HG03354 (cell line): ENCODE measurements around the gene COL9A3.
"Not testable (repeated sequence)": the region's sequence is repeated elsewhere in the genome, so short reads cannot be mapped to it uniquely, and the experiment has no call there.

Source experiments
- ATAC-seq: cut with Tn5 transposase; IDR thresholded peaks from one replicate; pipeline ENCODE4 v1.9.1; 2021; ENCODE audit warnings: mild to moderate bottlenecking; ENCODE audit not compliant: unreplicated experiment, poor library complexity, severe bottlenecking

The COL9A3 gene

GRCh38 chr20:62848917-62849316 lies 32.1 kb downstream of the COL9A3 start:
- ATAC-seq = not testable (repeated sequence)

GRCh38 chr20:62849431-62849830 lies 32.6 kb downstream of the COL9A3 start:
- no peak for ATAC-seq

DNA sequence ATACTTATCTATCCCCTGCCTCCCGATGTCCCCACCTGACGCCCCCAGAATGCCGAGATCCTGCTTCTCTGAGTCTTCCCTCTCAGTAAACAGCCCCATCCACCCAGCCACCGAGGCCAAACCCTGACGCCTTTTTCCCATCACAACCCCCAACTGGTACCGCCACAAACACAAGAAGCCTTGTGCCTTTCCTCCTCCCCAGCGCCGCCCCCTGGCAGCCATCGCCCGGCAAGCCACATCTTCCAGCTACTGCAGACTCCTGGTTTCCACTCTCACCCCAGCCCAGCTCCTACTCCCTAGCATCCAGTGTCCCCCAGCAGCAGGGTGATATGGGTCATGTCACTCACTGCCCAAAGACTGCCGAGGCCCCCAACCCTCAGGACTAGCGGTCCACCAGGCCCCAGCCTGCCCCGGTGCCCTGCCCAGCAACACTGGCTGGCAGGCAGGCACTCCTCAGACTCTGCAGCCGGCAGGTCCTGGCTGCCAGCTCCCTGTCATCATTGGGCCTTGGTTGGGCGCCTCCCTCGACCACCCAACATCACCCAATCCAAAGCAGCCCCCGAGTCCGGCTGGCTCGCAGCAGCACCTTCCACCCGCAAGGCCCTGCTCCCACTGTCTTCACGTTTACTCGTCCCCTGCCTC lies 33.6 kb downstream of the COL9A3 start:
- no peak for ATAC-seq

GRCh38 chr20:62852196-62852595 lies 35.3 kb downstream of the COL9A3 start:
- ATAC-seq = no peak

GRCh38 chr20:62852841-62853240 lies 36.0 kb downstream of the COL9A3 start:
- no peak for ATAC-seq

GRCh38 chr20:62853304-62853703 lies 36.5 kb downstream of the COL9A3 start:
- ATAC-seq = not testable (repeated sequence)

DNA sequence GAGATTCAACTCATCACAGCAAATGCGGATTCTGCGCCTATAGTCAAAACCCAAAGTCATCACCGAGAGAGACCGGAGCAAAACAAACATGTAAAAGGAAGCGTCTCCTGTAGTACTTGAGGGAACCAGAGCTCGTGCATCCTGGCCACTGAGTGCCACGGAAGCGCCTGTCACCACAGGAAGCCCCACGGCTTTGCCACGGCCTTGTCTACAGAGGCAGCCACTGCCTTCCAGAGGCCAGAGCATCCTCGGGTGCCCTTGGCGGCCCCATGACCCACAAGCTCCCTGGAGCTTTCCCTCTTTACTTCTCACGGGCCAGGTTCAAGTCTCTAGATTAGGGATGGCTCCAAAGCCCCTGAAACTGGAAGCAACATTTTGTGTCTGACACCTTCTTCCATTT lies 37.3 kb downstream of the COL9A3 start:
- ATAC-seq = no peak

DNA sequence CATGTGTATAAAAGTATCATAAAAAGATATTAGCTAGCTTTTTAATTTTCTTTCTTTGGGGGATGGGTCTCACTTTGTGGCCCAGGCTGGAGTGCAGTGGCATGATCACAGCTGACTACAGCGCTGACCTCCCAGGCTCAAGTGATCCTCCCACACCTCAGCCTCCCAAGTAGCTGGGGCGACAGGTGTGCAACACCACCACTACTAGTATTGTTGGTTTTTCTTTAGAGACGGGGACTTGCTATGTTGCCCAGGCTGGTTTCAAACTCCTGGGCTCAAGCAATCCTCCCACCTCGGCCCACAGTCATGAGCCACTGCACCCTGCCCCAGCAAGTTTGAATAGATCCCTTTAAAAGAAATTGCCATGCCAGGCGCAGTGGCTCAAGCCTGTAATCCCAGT lies 38.3 kb downstream of the COL9A3 start:
- ATAC-seq = no peak

DNA sequence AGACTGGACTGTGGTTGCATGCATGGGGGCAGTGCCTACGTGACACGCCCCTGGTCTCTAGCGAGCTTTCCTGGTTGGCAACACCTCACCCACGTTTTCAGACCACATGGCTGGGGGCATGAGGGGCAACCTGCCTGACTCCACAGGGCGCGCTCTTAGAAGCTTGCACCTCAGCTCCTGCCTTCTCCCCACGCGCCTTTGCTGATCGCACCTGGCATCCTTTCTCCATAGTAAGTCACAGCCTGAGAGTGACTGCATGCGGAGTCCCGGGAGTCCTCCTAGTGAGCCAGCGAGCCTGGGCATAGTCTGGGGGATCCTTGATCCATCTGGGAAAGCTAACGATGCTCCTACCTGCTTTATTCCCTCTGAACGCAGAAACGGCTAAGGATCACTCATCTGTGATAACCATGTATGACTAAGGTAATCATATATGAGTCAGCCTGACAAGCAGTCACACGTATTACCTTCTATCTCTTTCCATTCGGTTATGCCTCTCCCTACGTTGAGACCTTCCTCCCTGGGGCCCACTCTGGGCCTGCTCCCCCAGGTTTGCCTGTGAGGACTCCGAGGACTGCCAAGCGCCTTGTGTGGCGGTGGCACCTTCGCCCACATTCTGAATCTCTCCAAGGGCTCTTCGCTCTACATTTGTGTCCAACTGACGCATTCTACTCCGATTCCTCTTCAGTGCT lies 40.2 kb downstream of the COL9A3 start:
- ATAC-seq = no peak

GRCh38 chr20:62858058-62858830 lies 41.4 kb downstream of the COL9A3 start:
- no peak for ATAC-seq

DNA sequence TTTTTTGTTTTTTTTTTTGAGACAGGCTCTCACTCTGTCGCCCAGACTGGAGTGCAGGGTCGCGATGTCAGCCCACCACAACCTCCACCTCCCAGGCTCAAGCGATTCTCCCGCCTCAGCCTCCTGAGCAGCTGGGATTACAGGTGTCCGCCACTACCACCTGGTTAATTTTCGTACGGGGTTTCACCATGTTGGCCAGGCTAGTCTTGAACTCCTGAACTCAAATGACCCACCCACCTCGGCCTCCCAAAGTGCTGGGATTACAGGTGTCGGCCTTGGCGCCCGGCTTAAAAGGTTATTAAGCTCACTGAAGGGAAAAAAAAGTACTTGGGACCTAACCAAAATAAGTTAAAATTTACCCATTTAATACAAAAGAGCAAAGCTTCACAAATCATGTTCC lies 42.9 kb downstream of the COL9A3 start:
- no peak for ATAC-seq

GRCh38 chr20:62860391-62860923 lies 43.6 kb downstream of the COL9A3 start:
- peak; percentile 23 for ATAC-seq

GRCh38 chr20:62860924-62861691 lies 44.3 kb downstream of the COL9A3 start:
- ATAC-seq = peak; percentile 33

DNA sequence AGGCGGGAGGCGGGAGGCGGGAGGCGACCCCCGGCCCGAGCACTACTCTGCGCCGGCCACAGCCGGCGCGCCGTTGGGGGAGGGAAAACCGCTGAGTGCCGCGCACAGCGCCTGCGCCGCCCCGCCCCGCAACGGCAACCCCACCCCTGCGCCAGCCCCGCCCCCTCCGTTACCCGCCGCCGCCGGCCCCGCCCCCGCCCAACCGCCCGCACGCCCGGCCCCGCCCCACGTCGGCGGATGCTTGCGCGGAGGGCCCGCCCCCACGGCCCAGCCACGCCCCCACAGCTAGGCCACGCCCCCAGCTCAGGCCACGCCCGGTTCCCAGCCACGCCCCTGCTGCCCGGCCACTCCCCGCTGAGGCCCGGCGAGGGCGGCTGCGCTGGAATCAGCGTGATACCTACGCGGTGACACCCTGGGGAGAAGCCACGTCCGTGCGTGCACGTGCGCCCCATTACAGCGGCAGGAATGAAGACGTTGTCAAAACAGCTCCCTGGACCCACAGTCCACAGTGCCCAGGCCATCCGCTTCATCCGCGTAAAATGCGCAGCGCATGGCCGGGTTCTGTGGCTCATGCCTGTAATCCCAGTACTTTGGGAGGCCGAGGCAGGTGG lies 45.0 kb downstream of the COL9A3 start, which contains the start of gene TCFL5:
Gene TCFL5, minus strand, starts transcription at position 97 of the 611 bp plus-strand sequence. CDS start 152 bp downstream, outside the sequence.
- peak; percentile 60 for ATAC-seq

DNA sequence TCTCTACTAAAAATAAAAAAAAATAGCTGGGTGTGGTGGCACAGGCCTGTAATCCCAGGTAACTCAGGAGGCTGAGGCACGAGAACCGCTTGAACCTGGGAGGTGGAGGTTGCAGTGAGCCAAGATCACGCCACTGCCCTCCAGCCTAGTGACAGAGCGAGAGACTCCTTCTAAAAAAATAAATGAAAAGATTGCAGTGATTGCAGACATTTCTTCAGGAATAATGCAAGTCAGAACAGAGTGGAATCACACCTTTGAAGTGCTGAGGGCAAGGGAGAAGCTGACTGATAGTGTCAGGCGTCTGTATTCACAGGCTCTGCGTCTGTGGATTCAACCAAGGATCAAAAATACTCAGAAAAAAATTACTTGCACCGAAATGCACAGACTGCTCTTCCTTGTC lies 47.4 kb downstream of the COL9A3 start:
- ATAC-seq = no peak

GRCh38 chr20:62872184-62872847 lies 55.5 kb downstream of the COL9A3 start:
- ATAC-seq = no peak

DNA sequence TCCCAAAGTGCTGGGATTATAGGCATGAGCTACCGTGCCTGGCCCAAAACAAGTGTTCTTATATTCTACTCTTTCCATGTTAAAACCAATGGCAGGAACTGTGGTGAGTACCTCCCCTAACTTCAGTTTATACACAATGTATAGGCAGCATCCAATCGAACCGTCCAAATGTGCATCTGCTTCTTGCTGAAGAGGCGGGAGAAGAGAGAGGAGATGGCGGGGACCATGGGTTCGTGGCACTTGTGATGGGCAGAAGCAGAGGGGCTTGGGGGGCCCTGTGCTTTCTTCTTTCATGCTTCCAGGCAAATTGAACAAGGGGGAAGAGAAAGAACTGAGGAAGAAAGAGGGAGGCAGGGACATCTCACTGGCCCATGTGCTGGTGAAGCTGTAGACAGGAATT lies 56.0 kb downstream of the COL9A3 start:
- no peak for ATAC-seq

DNA sequence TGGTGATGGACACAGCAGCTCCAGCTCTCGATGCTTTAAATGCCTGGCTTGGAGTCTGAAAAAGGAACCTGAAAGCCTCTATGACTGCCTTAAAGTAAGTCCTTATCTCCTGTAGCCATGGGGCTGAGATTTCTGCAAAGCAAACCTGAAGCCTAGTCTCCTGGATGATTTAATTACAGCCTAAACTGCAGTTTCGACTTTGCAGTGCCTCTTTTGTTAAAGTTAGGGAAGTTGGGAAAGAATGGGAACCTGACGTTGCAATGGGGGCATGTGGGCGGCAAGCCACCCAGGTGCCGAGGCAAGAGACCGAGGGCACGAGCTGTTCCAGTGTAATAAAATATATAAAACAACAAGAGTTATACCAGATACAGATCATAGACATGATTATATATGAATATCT lies 56.4 kb downstream of the COL9A3 start:
- no peak for ATAC-seq

- ATAC-seq = not testable (repeated sequence)
Measured at GRCh38 chr20:62873681-62874031, 56.8 kb downstream of the COL9A3 start.
